Peyer's patch (tissue), 4 donors: ENCODE data around the gene CSK.

Experiments
- POLR2A ChIP-seq, 2 donors: fragments of 450-650 bp; IDR thresholded peaks; one replicate each; pipeline ENCODE4 v1.5.1; 2017; ENCODE audit warnings: antibody characterized with exemption in 2 of 2, mild to moderate bottlenecking in 2 of 2, moderate library complexity in 2 of 2
- TF ChIP-seq, protein P1 (sequence below), 6 experiments: fragments of 450-650 bp in 4 of 6; fragments of 200-600 bp in 2 of 6; sonication (generic) in 1 of 6; IDR thresholded peaks; one replicate each; pipeline ENCODE4 v1.5.1; 2017 to 2019; ENCODE audit warnings: antibody characterized with exemption in 6 of 6, mild to moderate bottlenecking in 3 of 6, moderate library complexity in 1 of 6

GRCh38 chr15:74784426-74785193 is 2.7 kb downstream of the CSK start:
- TF ChIP-seq, protein P1, sequence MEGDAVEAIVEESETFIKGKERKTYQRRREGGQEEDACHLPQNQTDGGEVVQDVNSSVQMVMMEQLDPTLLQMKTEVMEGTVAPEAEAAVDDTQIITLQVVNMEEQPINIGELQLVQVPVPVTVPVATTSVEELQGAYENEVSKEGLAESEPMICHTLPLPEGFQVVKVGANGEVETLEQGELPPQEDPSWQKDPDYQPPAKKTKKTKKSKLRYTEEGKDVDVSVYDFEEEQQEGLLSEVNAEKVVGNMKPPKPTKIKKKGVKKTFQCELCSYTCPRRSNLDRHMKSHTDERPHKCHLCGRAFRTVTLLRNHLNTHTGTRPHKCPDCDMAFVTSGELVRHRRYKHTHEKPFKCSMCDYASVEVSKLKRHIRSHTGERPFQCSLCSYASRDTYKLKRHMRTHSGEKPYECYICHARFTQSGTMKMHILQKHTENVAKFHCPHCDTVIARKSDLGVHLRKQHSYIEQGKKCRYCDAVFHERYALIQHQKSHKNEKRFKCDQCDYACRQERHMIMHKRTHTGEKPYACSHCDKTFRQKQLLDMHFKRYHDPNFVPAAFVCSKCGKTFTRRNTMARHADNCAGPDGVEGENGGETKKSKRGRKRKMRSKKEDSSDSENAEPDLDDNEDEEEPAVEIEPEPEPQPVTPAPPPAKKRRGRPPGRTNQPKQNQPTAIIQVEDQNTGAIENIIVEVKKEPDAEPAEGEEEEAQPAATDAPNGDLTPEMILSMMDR (IDR thresholded peaks at IDR 0.05) = no peak
- TF ChIP-seq POLR2A (IDR thresholded peaks at IDR 0.05) = no peak
